ENCODE measurements around the gene ZNF831.

The ZNF831 gene

DNA sequence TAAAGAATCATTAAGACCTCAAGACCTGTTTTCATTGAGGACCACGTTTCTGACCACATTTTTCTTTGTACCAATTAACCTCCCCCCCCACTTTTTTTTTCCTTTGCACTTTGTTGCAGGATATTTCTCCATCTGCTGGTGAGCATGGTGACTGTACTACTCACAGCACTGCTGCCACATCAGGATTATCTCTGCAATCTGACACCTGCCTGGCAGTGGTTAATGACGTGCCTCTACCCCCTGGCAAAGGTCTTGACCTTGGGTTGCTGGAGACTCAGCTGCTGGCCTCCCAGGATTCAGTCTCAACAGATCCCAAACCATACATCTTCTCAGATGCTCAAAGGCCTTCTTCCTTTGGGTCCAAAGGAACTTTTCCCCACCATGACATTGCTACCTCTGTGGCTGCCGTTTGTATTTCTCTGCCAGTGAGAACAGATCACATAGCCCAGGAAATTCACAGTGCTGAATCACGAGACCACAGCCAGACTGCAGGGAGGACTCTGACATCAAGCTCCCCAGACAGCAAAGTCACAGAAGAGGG is 90.2 kb downstream of the ZNF831 start:
- peak; percentile 44 for DNase-seq

GRCh38 chr20:59255256-59255655 is 91.6 kb downstream of the ZNF831 start:
- DNase-seq: no peak

GRCh38 chr20:59258221-59258621 is 94.6 kb downstream of the ZNF831 start:
- no peak for DNase-seq

DNA sequence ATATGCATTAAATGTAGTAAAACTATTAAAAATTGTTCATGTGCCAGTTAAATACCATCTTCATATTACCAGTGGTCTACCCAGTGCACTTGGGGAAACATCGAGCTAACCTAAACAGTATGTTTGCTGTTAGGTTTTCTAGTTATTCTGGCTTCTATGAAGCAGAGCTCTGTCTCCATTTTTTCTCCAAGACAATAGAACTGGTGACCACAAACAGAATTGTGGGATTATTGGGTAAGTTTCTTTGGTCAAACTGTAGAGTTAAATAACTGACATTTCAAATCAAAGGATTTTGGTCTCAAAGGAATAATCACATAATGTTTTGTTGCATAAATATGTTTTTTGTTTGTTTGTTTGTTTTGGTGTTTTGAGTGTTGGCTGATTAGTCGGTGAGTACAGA is 96.3 kb downstream of the ZNF831 start:
- DNase-seq: no peak

DNA sequence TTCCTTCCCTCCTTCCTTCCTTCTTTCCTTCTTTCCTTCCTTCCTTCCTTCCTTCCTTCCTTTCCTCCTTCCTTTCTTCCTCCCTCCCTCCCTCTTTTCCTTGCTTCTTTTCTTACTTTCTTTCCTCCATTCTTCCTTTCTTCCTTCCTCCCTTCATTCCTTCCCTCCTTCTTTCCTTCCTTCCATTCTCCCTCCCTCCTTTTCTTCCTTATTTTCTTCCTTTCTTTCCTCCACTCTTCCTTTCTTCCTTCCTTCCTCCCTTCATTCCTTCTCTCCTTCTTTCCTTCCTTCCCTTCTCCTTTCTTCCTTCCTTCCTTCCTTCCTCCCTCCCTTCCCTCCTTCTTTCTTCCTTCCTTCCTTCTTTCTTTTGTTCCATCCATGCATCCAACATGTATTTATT is 101.7 kb downstream of the ZNF831 start:
- DNase-seq: no peak

DNA sequence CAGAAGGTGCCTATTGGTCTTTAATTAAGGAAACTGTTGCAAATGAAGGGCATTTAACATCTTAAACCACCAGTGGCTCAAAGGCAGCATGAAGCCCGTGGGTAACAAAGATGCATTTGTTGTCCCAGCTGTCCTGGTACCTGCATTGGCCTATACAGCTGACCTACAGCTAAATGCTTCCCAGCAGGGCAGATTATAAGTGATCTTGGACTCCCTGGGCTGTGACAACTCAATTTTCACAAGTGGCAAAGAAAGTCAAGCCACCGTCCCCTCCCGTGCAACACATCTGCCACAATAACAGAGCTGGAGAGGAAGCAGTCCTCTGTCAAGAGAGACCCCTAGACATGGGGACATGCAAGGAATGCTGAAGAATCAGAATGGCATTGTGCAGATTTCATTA is 105.2 kb downstream of the ZNF831 start:
- no peak for DNase-seq

- no peak for DNase-seq
Observed at GRCh38 chr20:59269411-59270025, 105.9 kb downstream of the ZNF831 start.

GRCh38 chr20:59270380-59270779 is 106.8 kb downstream of the ZNF831 start:
- DNase-seq: no peak

GRCh38 chr20:59273739-59274357 is 110.2 kb downstream of the ZNF831 start:
- no peak for DNase-seq

DNA sequence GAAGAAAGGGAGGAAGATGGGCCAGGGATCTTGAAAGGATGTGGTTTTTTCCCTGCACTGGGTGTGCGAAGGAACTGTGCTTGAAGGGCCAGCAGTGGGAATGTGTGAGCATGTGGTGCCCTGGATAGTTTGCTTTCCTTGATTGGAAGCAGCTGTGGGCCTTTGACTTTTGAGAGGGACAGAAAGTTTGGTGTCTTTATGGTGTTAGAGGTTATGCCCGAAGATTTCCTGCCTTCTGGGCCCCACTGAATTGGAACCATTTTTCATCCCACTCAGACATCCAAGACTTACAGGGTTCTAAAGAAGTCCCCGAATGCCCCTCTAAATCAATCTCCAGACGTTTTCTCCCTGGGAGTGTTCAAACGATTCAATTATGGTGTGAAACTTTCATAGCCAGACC is 113.3 kb downstream of the ZNF831 start:
- no peak for DNase-seq

GRCh38 chr20:59284470-59284869 is 120.8 kb downstream of the ZNF831 start:
- DNase-seq: no peak

- no peak for DNase-seq
Observed at GRCh38 chr20:59289994-59290393, 126.4 kb downstream of the ZNF831 start.

GRCh38 chr20:59291740-59292383 is 128.2 kb downstream of the ZNF831 start:
- DNase-seq: no peak

DNA sequence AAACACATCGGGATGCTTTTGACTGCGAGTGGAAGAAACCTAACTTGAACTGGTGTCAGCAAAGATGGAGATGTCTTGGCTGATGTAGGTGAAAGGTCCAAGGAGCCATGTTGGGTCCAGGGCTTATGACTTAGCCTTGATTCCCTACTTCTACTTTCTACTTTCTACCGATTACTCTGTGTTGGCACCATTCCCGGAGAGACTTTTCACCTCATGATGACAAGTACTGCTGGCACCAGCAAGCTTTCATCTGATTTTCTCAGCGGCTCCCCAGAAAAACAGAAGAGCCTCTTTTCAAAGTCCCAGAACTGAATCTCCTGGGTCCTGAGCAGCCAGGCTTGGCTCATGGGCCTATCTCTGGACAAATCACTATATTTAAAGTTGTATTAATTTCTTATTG is 131.9 kb downstream of the ZNF831 start:
- DNase-seq: no peak

DNA sequence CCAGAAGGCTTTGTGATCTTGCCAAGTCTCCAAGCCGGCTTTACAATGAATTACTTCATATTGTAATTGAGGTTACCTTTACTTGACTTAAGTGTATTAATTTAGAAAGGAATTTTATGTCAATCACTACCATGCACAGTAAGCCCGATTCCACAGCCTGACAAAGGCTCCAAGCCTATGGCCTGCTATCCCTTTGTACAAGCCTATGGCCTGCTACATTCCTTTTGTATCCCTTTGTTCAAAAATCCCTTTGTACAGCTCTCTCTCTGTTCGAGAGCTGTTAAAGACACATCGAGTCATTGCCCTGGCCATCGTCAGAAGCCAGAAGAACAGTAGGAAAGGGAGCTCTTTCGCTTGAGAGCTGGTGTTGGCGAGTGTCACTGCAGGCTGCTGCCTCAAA is 134.1 kb downstream of the ZNF831 start:
- DNase-seq: no peak

DNA sequence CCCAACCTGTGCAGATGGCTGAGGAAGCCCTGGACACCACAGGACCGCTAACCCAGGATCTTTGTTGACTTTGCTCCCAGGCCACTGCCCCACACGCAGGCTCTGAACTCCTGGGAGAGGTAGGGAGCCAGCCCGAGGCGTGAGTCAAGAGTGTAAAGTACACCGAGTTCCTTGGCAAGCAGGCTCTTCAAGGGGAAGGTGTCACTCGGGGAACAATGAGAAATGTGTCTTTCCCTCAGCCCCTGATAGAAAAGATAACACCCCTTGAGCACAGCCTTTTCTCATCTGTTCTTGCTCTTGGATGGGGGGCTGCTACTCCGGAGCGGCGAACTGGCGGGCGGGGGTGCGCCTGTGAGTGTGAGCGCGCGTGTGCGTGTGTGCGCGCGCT is 136.3 kb downstream of the ZNF831 start:
- no peak for DNase-seq

- no peak for DNase-seq
Observed at GRCh38 chr20:59300333-59301081, 136.9 kb downstream of the ZNF831 start, which contains the start of gene EDN3. Gene EDN3 (plus strand): TSS chr20:59300611. CDS start chr20:59300813, 202 bp downstream.

GRCh38 chr20:59301343-59302007 is 137.9 kb downstream of the ZNF831 start:
- DNase-seq: no peak

GRCh38 chr20:59305908-59306655 is 142.5 kb downstream of the ZNF831 start:
- no peak for DNase-seq

GRCh38 chr20:59307270-59307669 is 143.6 kb downstream of the ZNF831 start:
- DNase-seq: no peak
